Measurements from ENCODE around the gene LIG1.
A peak's percentile ranks its signal among the peaks of the same experiment; 100 is the strongest.

Gene LIG1

GRCh38 chr19:48110350-48110966, 59.7 kb downstream of the LIG1 start, which contains the start of gene PLA2G4C:
Gene PLA2G4C, minus strand, starts transcription at chr19:48110817. Its CDS starts 4,288 bp downstream, at chr19:48106529.
- peak within 1 kb of the TSS; percentile 68 for H2AFZ ChIP-seq (ENCODE audit: low read depth)
- H3K9ac ChIP-seq: peak within 1 kb of the TSS; percentile 80
- no peaks in the 10 kb centered on the region for H3K36me3 ChIP-seq (ENCODE audit: insufficient read depth)
- H3K79me2 ChIP-seq (ENCODE audit: insufficient read depth, low read depth): no peaks in the 10 kb centered on the region
- H3K4me1 ChIP-seq (ENCODE audit: low read depth, poor library complexity, severe bottlenecking): peaks cover 27% of the 10 kb centered on the region
- no peaks in the 10 kb centered on the region for H4K20me1 ChIP-seq (ENCODE audit: insufficient read depth)
- H3K27ac ChIP-seq: peak within 1 kb of the TSS; percentile 78
- no peaks in the 10 kb centered on the region for H3K27me3 ChIP-seq (ENCODE audit: insufficient read depth, low read depth)
- no peak for TF ChIP-seq CTCF (conservative IDR thresholded peaks at IDR 0.05; ENCODE audit: low read depth, low read length)
- H3K4me3 ChIP-seq (IDR thresholded peaks at IDR 0.05; ENCODE audit: insufficient read depth, low read depth, low read length): no peak within 1 kb of the TSS
- H3K4me2 ChIP-seq: peak within 1 kb of the TSS; percentile 99

- Histone ChIP-seq H3K4me1 (ENCODE audit: low read depth, poor library complexity, severe bottlenecking) (peaks cover 27% of the 10 kb centered on the region), H3K79me2 (ENCODE audit: insufficient read depth, low read depth) (no peaks in the 10 kb centered on the region), H3K9ac (no peak overlapping the region), H3K27ac (no peak overlapping the region), H2AFZ (ENCODE audit: low read depth) (no peak overlapping the region), H4K20me1 (ENCODE audit: insufficient read depth) (no peaks in the 10 kb centered on the region), H3K4me3 (IDR thresholded peaks at IDR 0.05; ENCODE audit: insufficient read depth, low read depth, low read length) (no peak overlapping the region), H3K36me3 (ENCODE audit: insufficient read depth) (no peaks in the 10 kb centered on the region), H3K27me3 (ENCODE audit: insufficient read depth, low read depth) (no peaks in the 10 kb centered on the region; the same call in 1 of the 2 replicates), H3K4me2 (no peak overlapping the region)
- TF ChIP-seq CTCF (conservative IDR thresholded peaks at IDR 0.05; ENCODE audit: low read depth, low read length): no peak
Observed at GRCh38 chr19:48108997-48109782, 61.0 kb downstream of the LIG1 start.

- no peak overlapping the region for H3K4me2 ChIP-seq
- no peaks in the 10 kb centered on the region for H4K20me1 ChIP-seq (ENCODE audit: insufficient read depth)
Observed at GRCh38 chr19:48103922-48104321, 66.2 kb downstream of the LIG1 start.

More at GRCh38 chr19:48103922-48104321, 66.2 kb downstream of the LIG1 start:
- no peaks in the 10 kb centered on the region for H3K79me2 ChIP-seq (ENCODE audit: insufficient read depth, low read depth)
- H3K27ac ChIP-seq: no peak overlapping the region
- no peaks in the 10 kb centered on the region for H3K36me3 ChIP-seq (ENCODE audit: insufficient read depth)
- no peak overlapping the region for H3K9ac ChIP-seq
- H3K27me3 ChIP-seq (ENCODE audit: insufficient read depth, low read depth): peaks cover 2% of the 10 kb centered on the region; the same call in 1 of the 2 replicates
- H3K4me1 ChIP-seq (ENCODE audit: low read depth, poor library complexity, severe bottlenecking): peaks cover 10% of the 10 kb centered on the region
- no peak overlapping the region for H2AFZ ChIP-seq (ENCODE audit: low read depth)
- no peak overlapping the region for H3K4me3 ChIP-seq (IDR thresholded peaks at IDR 0.05; ENCODE audit: insufficient read depth, low read depth, low read length)
- no peak for TF ChIP-seq CTCF (conservative IDR thresholded peaks at IDR 0.05; ENCODE audit: low read depth, low read length)
